IPS-20b (cell line): ENCODE measurements around the gene REP15.
"Not testable (repeated sequence)": the region's sequence is repeated elsewhere in the genome, so short reads cannot be mapped to it uniquely, and the experiment has no call there.

Source experiments
- H3K27ac ChIP-seq: one replicate; pipeline ENCODE4 v1.5.1; 2013; ENCODE audit warnings: low read length
- H3K27me3 ChIP-seq: 2 replicates; pipeline ENCODE4 v1.6.1; 2013; ENCODE audit warnings: mild to moderate bottlenecking, low read length, inconsistent platforms; ENCODE audit not compliant: insufficient read depth
- H3K36me3 ChIP-seq: 2 replicates; pipeline ENCODE4 v1.6.1; 2013; ENCODE audit warnings: low read depth, mild to moderate bottlenecking, inconsistent platforms, low read length, moderate library complexity; ENCODE audit not compliant: insufficient read depth
- H3K4me1 ChIP-seq: 2 replicates; pipeline ENCODE4 v1.6.1; 2013; ENCODE audit warnings: mild to moderate bottlenecking, control low read depth, inconsistent platforms, low read length, moderate library complexity; ENCODE audit not compliant: insufficient read depth
- H3K4me3 ChIP-seq: 2 replicates; pipeline ENCODE4 v1.5.1; 2013; ENCODE audit warnings: mild to moderate bottlenecking, low read length, inconsistent platforms
- H3K9ac ChIP-seq: 2 replicates; pipeline ENCODE4 v1.6.1; 2013; ENCODE audit warnings: low read depth, mild to moderate bottlenecking, inconsistent platforms, low read length, moderate library complexity
- H3K9me3 ChIP-seq: 2 replicates; pipeline ENCODE4 v1.6.1; 2013; ENCODE audit warnings: mild to moderate bottlenecking, low read depth, low read length, inconsistent platforms; ENCODE audit not compliant: insufficient read depth

Gene REP15

GRCh38 chr12:27733052-27733656, 36.9 kb downstream of the REP15 start:
- Histone ChIP-seq H3K4me1 (no peaks in the 10 kb centered on the region), H3K27ac (no peak overlapping the region), H3K27me3 (no peaks in the 10 kb centered on the region), H3K36me3 (peaks cover 30% of the 10 kb centered on the region), H3K4me3 (no peak overlapping the region), H3K9ac (no peak overlapping the region), H3K9me3 (no peaks in the 10 kb centered on the region)

DNA sequence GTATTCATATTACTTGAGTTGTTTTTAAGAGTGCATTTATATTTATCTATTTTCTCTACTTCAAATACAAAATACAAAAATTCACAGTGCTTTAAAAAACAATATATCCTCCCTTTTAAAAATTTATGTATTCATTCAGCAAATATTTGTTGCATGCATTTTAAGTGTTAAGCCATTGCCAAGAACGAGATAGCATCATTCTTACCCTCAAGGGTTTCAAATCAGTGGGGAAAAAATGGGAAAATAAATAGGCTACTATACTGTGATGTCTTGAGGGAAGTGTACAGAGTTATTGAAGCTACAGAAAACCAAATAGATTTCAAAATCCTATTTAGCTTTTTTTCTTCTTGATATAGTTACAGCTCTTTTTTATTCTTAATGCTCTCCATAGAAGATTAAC, 37.5 kb downstream of the REP15 start:
- H3K9me3 ChIP-seq: no peaks in the 10 kb centered on the region
- no peaks in the 10 kb centered on the region for H3K4me1 ChIP-seq
- no peak overlapping the region for H3K27ac ChIP-seq
- H3K4me3 ChIP-seq: no peak overlapping the region
- no peaks in the 10 kb centered on the region for H3K27me3 ChIP-seq
- no peak overlapping the region for H3K9ac ChIP-seq
- H3K36me3 ChIP-seq: peaks cover 35% of the 10 kb centered on the region

DNA sequence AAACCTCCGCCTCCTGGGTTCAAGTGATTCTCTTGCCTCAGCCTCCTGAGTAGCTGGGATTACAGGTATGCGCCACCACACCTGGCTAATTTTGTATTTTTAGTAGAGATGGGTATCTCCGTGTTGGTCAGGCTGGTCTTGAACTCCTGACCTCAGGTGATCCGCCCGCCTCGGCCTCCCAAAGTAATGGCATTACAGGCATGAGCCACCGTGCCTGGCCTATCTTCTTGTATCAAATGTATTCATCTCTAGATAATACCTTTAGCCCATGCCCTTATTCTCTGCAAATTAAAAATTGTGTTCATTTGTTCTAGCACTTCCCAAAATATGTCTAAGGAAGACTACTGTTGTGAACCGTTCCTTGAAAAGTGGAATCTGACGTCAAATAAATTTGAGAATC, 38.1 kb downstream of the REP15 start:
- not testable (repeated sequence) for H3K4me3 ChIP-seq, H3K9ac ChIP-seq, H3K27ac ChIP-seq, H3K4me1 ChIP-seq, H3K9me3 ChIP-seq, H3K27me3 ChIP-seq
- H3K36me3 ChIP-seq: peaks cover 39% of the 10 kb centered on the region

DNA sequence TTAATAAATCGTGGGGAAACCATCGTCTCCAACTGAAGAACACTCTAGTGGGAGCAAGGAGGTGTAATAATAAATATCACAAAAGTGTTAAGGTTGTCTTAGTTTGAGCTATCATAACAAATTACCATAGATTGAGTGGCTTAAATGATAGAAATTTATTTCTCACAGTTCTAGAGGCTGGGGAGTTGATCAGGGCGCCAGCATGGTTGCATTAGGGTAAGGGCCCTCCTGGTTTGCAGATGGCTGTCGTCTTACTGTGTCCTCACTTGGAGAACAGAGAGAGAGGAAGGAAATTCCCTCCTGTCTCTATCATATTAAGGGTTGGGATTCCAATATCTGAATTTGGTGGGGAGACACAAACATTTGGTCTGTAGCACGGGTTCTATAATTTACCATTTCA, 47.4 kb downstream of the REP15 start:
- Histone ChIP-seq H3K4me1 (no peaks in the 10 kb centered on the region), H3K27ac (no peak overlapping the region), H3K9ac (no peak overlapping the region), H3K36me3 (peaks cover 46% of the 10 kb centered on the region), H3K9me3 (no peaks in the 10 kb centered on the region), H3K4me3 (no peak overlapping the region), H3K27me3 (no peaks in the 10 kb centered on the region)

DNA sequence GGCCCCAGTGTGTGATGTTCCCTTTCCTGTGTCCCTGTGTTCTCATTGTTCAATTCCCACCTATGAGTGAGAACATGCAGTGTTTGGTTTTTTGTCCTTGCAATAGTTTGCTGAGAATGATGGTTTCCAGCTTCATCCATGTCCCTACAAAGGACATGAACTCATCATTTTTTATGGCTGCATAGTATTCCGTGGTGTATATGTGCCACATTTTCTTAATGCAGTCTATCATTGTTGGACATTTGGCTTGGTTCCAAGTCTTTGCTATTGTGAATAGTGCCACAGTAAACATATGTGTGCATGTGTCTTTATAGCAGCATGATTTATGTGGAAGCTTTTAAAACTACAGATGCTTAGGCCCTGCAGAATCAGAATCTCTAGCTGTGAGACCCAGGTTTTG, 49.5 kb downstream of the REP15 start:
- H3K9ac ChIP-seq, H3K9me3 ChIP-seq, H3K4me1 ChIP-seq, H3K27me3 ChIP-seq, H3K27ac ChIP-seq, H3K4me3 ChIP-seq: not testable (repeated sequence)
- H3K36me3 ChIP-seq: peaks cover 27% of the 10 kb centered on the region
